HepG2 (cell line): Measurements from ENCODE around the gene CABP4. TPM values are rescaled to one million over a fixed set of nuclear protein-coding genes. Genes with fewer than 3 reads are reported as not detected.

Experiments used
- ATAC-seq: fragments of 200-7000 bp; cut with Tn5 transposase; 3 replicates; pipeline ENCODE4 v1.9.1; 2020; ENCODE audit warnings: mild to moderate bottlenecking, moderate library complexity
- BruUV-seq: library from RNA; stranded (reverse); fragments of 400-500 nt; replicated peaks from 2 replicates; lab custom pipeline; 2021; lab: Mats Ljungman, UMichigan
- CTCF ChIA-PET: fragments of 300-600 bp; formaldehyde crosslinking; extraction: SDS; loops from one replicate; lab custom pipeline; 2021; ENCODE audit warnings: low total read pairs, inconsistent platforms, low intra/inter-chr PET ratio; lab: Yijun Ruan, JAX
- POLR2A ChIA-PET: fragments of 350-600 bp; sonication (Branson Sonifier 250); formaldehyde crosslinking; loops from one replicate; lab custom pipeline; 2020; ENCODE audit warnings: antibody characterized with exemption, inconsistent platforms; lab: Yijun Ruan, JAX
- DNase-seq: peaks from one replicate; pipeline ENCODE4 v3.0.0-alpha.2; 2015; ENCODE audit warnings: low spot score
- FAIRE-seq: peaks from 3 replicates; lab custom pipeline; 2011; peaks lifted over from hg19 to GRCh38; lab: Jason Lieb, UNC
- H2AFZ ChIP-seq: one replicate; pipeline ENCODE4 v1.6.1; 2011; ENCODE audit warnings: low read length, inconsistent platforms
- H3K27ac ChIP-seq: fragments of 300-600 bp; 3 replicates; pipeline ENCODE4 v1.8.0; 2011; ENCODE audit warnings: mixed run types, mild to moderate bottlenecking, mixed read lengths, low read length, inconsistent platforms; ENCODE audit not compliant: insufficient read depth; ENCODE audit errors: extremely low read length
- H3K27me3 ChIP-seq, 2 experiments: fragments of 200-600 bp in 1 of 2; 2 replicates in 1 of 2; 3 replicates in 1 of 2; pipeline versions ENCODE4 v1.6.0 to v1.8.0; 2011; ENCODE audit warnings: low read length in 2 of 2, mild to moderate bottlenecking in 2 of 2, moderate library complexity in 2 of 2, inconsistent platforms in 1 of 2; ENCODE audit not compliant: insufficient read depth in 2 of 2, control insufficient read depth in 1 of 2
- H3K36me3 ChIP-seq, 2 experiments: fragments of 200-600 bp in 1 of 2; replicated peaks in 1 of 2; 2 replicates in 1 of 2; 3 replicates in 1 of 2; pipeline versions ENCODE4 v1.5.1 to v1.8.0; 2011; ENCODE audit warnings: low read length in 2 of 2, inconsistent platforms in 1 of 2; ENCODE audit not compliant: insufficient read depth in 2 of 2, control insufficient read depth in 1 of 2
- H3K4me1 ChIP-seq: 2 replicates; pipeline ENCODE4 v1.5.1; 2012; ENCODE audit warnings: low read length, inconsistent platforms; ENCODE audit not compliant: insufficient read depth
- H3K4me2 ChIP-seq: 2 replicates; pipeline ENCODE4 v1.6.0; 2011; ENCODE audit warnings: low read depth, low read length, inconsistent platforms
- H3K4me3 ChIP-seq, 3 experiments: fragments of 200-600 bp in 1 of 3; sonication (generic), shearing (Covaris generic) in 1 of 3; replicated peaks in 1 of 3; 2 replicates each; pipeline ENCODE4 v1.5.1; 2011 to 2016; ENCODE audit warnings: low read length in 3 of 3, inconsistent platforms in 2 of 3, low read depth in 2 of 3, mild to moderate bottlenecking in 2 of 3, control low read depth in 1 of 3, mixed read lengths in 1 of 3; ENCODE audit not compliant: insufficient read depth in 1 of 3
- H3K79me2 ChIP-seq: one replicate; pipeline ENCODE4 v1.6.1; 2011; ENCODE audit warnings: low read length, inconsistent platforms; ENCODE audit not compliant: insufficient read depth
- H3K9ac ChIP-seq: 2 replicates; pipeline ENCODE4 v1.6.0; 2011; ENCODE audit warnings: mild to moderate bottlenecking, low read depth, low read length, inconsistent platforms; ENCODE audit not compliant: insufficient read depth
- H3K9me3 ChIP-seq: 2 replicates; pipeline ENCODE4 v1.5.1; 2012; ENCODE audit warnings: mild to moderate bottlenecking, low read length
- H4K20me1 ChIP-seq: 2 replicates; pipeline ENCODE4 v1.6.0; 2011; ENCODE audit warnings: inconsistent platforms, mild to moderate bottlenecking, low read length, moderate library complexity; ENCODE audit not compliant: insufficient read depth
- AGO1 ChIP-seq: fragments of 200-400 bp; formaldehyde crosslinking; IDR thresholded peaks from 2 replicates; pipeline ENCODE4 v1.6.1; 2017; ENCODE audit warnings: mild to moderate bottlenecking, low read depth, low read length, moderate library complexity; ENCODE audit not compliant: poor library complexity, severe bottlenecking
- AGO2 ChIP-seq: fragments of 200-400 bp; formaldehyde crosslinking; optimal IDR thresholded peaks from 2 replicates; pipeline ENCODE3; 2017; ENCODE audit warnings: mild to moderate bottlenecking, low read depth, low read length, moderate library complexity
- NAIF1 ChIP-seq: sonication (generic); formaldehyde crosslinking; IDR thresholded peaks from 2 replicates; pipeline ENCODE4 v1.5.0; 2020; ENCODE audit warnings: mild to moderate bottlenecking, missing genetic modification reagents, borderline replicate concordance
- NCOA1 ChIP-seq: sonication (generic); formaldehyde crosslinking; IDR thresholded peaks from 2 replicates; pipeline ENCODE4 v1.9.0; 2021; ENCODE audit warnings: missing genetic modification reagents
- NFKB2 ChIP-seq: sonication (generic); formaldehyde crosslinking; IDR thresholded peaks from 2 replicates; pipeline ENCODE4 v1.4.0; 2020; ENCODE audit warnings: missing genetic modification reagents, borderline replicate concordance
- NFYC ChIP-seq: IDR thresholded peaks from 2 replicates; pipeline ENCODE4 v1.6.1; 2016; ENCODE audit warnings: missing genetic modification reagents, missing compliant biosample characterization
- RBFOX2 ChIP-seq: fragments of 200-400 bp; formaldehyde crosslinking; IDR thresholded peaks from 2 replicates; pipeline ENCODE4 v1.6.1; 2017; ENCODE audit warnings: low read depth, mild to moderate bottlenecking, low read length
- SRF ChIP-seq: IDR thresholded peaks from 2 replicates; pipeline ENCODE4 v1.6.1; 2011; ENCODE audit warnings: mild to moderate bottlenecking, low read depth, low read length, moderate library complexity
- SRSF1 ChIP-seq: fragments of 200-400 bp; formaldehyde crosslinking; optimal IDR thresholded peaks from 2 replicates; pipeline ENCODE3; 2017; ENCODE audit warnings: mild to moderate bottlenecking, low read depth, low read length, moderate library complexity
- ZNF615 ChIP-seq: sonication (generic); formaldehyde crosslinking; IDR thresholded peaks from 2 replicates; pipeline ENCODE4 v1.5.0; 2020; ENCODE audit warnings: mild to moderate bottlenecking, missing genetic modification reagents, borderline replicate concordance
- ZNF790 ChIP-seq: sonication (generic); formaldehyde crosslinking; IDR thresholded peaks from 2 replicates; pipeline ENCODE4 v1.8.0; 2022; ENCODE audit warnings: missing genetic modification reagents, mild to moderate bottlenecking, borderline replicate concordance
- WGBS: methylation state at CpG from one replicate; pipeline ENCODE4 v1.1.6; 2017; ENCODE audit warnings: low lambda C conversion rate; 5-methylcytosine and 5-hydroxymethylcytosine counted together
- in situ Hi-C: cut with HindIII; loops from 2 replicates; pipeline ENCODE4 v1.10.0; 2017; ENCODE audit warnings: low pct_unique_long_range_greater_than_20kb; ENCODE audit not compliant: extremely low pct_ligation_motif_present
- intact Hi-C: fragments of 100-400 bp; cut with micrococcal nuclease; formaldehyde crosslinking; loops from one replicate; pipeline ENCODE4 v1.10.0; 2022; ENCODE audit not compliant: unreplicated experiment
- polyA plus RNA-seq, 8 experiments: library from polyadenylated mRNA; depleted of rRNA in 3 of 8; stranded (reverse) in 7 of 8; unstranded in 1 of 8; fragments of >200 nt; fragmentation: Illumina TruSeq in 4 of 8; extraction: Trizol in 4 of 8; gene quantifications; 2 replicates each; pipeline versions ENCODE4 v1.2.1 to v1.2.3, GENCODE V29; 2011 to 2016; ENCODE audit warnings: low read depth in 4 of 8, missing spikeins in 1 of 8, mixed read lengths in 1 of 8; ENCODE audit not compliant: insufficient read depth in 1 of 8
- total RNA-seq, 5 experiments: library from RNA; depleted of rRNA; stranded (reverse); fragments of >200 nt; fragmentation: Illumina TruSeq; extraction: Trizol; gene quantifications; 2 replicates each; pipeline ENCODE4 v1.2.3, GENCODE V29; 2016; ENCODE audit warnings: low read depth in 1 of 5
- TF ChIP-seq, protein P1 (sequence below): sonication (generic); formaldehyde crosslinking; IDR thresholded peaks from 2 replicates; pipeline ENCODE4 v1.9.0; 2021; ENCODE audit warnings: missing genetic modification reagents, borderline replicate concordance
- TF ChIP-seq, protein P2 (sequence below): sonication (generic); formaldehyde crosslinking; IDR thresholded peaks from 2 replicates; pipeline ENCODE4 v1.4.0; 2020; ENCODE audit warnings: mild to moderate bottlenecking, missing genetic modification reagents
- TF ChIP-seq, protein P3 (sequence below): sonication (generic); formaldehyde crosslinking; IDR thresholded peaks from 2 replicates; pipeline ENCODE4 v1.4.0; 2020; ENCODE audit warnings: missing genetic modification reagents
- TF ChIP-seq, protein P4 (sequence below): sonication (generic); formaldehyde crosslinking; conservative IDR thresholded peaks from 2 replicates; pipeline ENCODE4 v1.8.0; 2022; ENCODE audit warnings: low read depth, missing genetic modification reagents

CABP4 gene
- total and polyA plus RNA-seq, 2 of the 13 experiments (the other 11 are each of a cell fraction or from before 2014, with no cell fraction given) = not detected

DNA sequence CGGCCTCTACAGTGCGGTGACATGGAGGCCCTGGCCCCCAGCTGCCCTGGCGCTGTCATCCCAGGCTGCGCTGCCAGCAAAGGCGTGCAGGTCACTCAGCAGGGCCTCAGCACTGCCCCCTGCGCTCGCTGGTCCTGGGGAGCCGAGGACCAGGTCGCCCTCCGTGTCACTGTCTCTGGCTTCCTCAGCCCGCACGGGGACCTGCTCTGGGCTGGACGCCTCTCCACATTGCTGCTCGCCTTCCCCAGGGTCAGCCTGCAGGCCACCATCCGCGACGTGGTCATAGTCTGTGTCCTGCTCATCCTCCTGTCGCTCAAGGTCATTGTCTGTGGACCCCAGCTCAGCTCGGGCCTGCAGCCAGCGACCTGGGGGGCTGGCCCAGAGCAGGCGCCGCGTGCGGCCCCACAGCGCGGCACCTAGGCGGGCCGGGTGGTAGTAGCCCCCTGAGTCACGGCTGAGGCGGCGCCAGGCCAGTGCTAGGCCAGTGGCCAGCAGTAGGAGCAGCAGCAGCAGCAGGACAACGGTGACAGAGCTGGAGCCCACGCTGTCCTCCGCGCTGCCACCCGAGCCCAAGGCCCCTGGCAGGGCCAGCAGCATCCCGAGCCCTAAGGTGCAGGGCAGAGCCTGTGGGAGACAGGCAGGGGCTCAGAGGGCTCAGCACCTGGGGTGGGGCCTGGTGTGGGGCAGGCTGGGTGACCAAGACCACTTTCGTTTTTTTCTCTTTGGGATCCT, 19.3 kb upstream of the CABP4 start:
- Histone ChIP-seq H3K4me2 (no peak overlapping the region), H3K4me1 (no peaks in the 10 kb centered on the region), H3K79me2 (no peaks in the 10 kb centered on the region), H3K27ac (no peak overlapping the region), H3K9ac (no peak overlapping the region), H2AFZ (no peak overlapping the region), H4K20me1 (no peaks in the 10 kb centered on the region), H3K27me3 (no peaks in the 10 kb centered on the region), H3K4me3 (no peak overlapping the region), H3K36me3 (peaks cover 15 to 28% of the 10 kb centered on the region in 2 experiments; a peak in 4 of 5 replicates), H3K9me3 (no peaks in the 10 kb centered on the region)
- ChIA-PET CTCF (no interaction called here), POLR2A (no interaction called here)
- no TSS peak for BruUV-seq
- no peak for ATAC-seq
- intact Hi-C loops = no loop called here
- DNase-seq = no peak
- no peak for FAIRE-seq
- in situ Hi-C loops = no loop called here
- WGBS = 89% methylated on average over 2 of the region's 38 CpGs
- TF ChIP-seq ZNF615 (CRISPR knock-in tag) = no peak
- TF ChIP-seq AGO2 = peak; percentile 88
- TF ChIP-seq, protein P1, sequence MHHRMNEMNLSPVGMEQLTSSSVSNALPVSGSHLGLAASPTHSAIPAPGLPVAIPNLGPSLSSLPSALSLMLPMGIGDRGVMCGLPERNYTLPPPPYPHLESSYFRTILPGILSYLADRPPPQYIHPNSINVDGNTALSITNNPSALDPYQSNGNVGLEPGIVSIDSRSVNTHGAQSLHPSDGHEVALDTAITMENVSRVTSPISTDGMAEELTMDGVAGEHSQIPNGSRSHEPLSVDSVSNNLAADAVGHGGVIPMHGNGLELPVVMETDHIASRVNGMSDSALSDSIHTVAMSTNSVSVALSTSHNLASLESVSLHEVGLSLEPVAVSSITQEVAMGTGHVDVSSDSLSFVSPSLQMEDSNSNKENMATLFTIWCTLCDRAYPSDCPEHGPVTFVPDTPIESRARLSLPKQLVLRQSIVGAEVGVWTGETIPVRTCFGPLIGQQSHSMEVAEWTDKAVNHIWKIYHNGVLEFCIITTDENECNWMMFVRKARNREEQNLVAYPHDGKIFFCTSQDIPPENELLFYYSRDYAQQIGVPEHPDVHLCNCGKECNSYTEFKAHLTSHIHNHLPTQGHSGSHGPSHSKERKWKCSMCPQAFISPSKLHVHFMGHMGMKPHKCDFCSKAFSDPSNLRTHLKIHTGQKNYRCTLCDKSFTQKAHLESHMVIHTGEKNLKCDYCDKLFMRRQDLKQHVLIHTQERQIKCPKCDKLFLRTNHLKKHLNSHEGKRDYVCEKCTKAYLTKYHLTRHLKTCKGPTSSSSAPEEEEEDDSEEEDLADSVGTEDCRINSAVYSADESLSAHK (CRISPR knock-in tag) = no peak
- TF ChIP-seq RBFOX2 = peak; percentile 71
- TF ChIP-seq, protein P2, sequence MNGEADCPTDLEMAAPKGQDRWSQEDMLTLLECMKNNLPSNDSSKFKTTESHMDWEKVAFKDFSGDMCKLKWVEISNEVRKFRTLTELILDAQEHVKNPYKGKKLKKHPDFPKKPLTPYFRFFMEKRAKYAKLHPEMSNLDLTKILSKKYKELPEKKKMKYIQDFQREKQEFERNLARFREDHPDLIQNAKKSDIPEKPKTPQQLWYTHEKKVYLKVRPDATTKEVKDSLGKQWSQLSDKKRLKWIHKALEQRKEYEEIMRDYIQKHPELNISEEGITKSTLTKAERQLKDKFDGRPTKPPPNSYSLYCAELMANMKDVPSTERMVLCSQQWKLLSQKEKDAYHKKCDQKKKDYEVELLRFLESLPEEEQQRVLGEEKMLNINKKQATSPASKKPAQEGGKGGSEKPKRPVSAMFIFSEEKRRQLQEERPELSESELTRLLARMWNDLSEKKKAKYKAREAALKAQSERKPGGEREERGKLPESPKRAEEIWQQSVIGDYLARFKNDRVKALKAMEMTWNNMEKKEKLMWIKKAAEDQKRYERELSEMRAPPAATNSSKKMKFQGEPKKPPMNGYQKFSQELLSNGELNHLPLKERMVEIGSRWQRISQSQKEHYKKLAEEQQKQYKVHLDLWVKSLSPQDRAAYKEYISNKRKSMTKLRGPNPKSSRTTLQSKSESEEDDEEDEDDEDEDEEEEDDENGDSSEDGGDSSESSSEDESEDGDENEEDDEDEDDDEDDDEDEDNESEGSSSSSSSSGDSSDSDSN (CRISPR knock-in tag) = no peak
- TF ChIP-seq SRF = no peak
- no peak for TF ChIP-seq NFYC (CRISPR knock-in tag)
- TF ChIP-seq ZNF790 (CRISPR knock-in tag) = no peak
- TF ChIP-seq SRSF1 = no peak
- TF ChIP-seq, protein P3, sequence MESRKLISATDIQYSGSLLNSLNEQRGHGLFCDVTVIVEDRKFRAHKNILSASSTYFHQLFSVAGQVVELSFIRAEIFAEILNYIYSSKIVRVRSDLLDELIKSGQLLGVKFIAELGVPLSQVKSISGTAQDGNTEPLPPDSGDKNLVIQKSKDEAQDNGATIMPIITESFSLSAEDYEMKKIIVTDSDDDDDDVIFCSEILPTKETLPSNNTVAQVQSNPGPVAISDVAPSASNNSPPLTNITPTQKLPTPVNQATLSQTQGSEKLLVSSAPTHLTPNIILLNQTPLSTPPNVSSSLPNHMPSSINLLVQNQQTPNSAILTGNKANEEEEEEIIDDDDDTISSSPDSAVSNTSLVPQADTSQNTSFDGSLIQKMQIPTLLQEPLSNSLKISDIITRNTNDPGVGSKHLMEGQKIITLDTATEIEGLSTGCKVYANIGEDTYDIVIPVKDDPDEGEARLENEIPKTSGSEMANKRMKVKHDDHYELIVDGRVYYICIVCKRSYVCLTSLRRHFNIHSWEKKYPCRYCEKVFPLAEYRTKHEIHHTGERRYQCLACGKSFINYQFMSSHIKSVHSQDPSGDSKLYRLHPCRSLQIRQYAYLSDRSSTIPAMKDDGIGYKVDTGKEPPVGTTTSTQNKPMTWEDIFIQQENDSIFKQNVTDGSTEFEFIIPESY = 0 out of 2 replicates have a peak, but pooled peaks have one; percentile 11
- TF ChIP-seq, protein P4, sequence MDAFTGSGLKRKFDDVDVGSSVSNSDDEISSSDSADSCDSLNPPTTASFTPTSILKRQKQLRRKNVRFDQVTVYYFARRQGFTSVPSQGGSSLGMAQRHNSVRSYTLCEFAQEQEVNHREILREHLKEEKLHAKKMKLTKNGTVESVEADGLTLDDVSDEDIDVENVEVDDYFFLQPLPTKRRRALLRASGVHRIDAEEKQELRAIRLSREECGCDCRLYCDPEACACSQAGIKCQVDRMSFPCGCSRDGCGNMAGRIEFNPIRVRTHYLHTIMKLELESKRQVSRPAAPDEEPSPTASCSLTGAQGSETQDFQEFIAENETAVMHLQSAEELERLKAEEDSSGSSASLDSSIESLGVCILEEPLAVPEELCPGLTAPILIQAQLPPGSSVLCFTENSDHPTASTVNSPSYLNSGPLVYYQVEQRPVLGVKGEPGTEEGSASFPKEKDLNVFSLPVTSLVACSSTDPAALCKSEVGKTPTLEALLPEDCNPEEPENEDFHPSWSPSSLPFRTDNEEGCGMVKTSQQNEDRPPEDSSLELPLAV = no peak
- TF ChIP-seq NAIF1 (CRISPR knock-in tag) = no peak
- peak; percentile 36 for TF ChIP-seq AGO1
- no peak for TF ChIP-seq NFKB2
- TF ChIP-seq NCOA1 (CRISPR knock-in tag) = no peak
